Endothelial cell of umbilical vein (primary cell): ENCODE results near the gene CLDN5. TPM values are rescaled to one million over a fixed set of nuclear protein-coding genes. Genes with fewer than 3 reads are reported as not detected.
"Not testable (repeated sequence)": the region's sequence is repeated elsewhere in the genome, so short reads cannot be mapped to it uniquely, and the experiment has no call there.

Experiments
- BruUV-seq: library from RNA; stranded (reverse); fragments of 400-500 nt; replicated peaks from 2 replicates; lab custom pipeline; 2021; lab: Mats Ljungman, UMichigan
- CTCF ChIA-PET: fragments of 300-600, 350-600 bp; sonication (Branson Sonifier 250); formaldehyde crosslinking; loops from one replicate; lab custom pipeline; 2021; ENCODE audit warnings: antibody characterized with exemption, inconsistent platforms; lab: Charles Lee
- POLR2A ChIA-PET: fragments of 300-600, 350-600 bp; sonication (Branson Sonifier 250); formaldehyde crosslinking; loops from one replicate; lab custom pipeline; 2021; ENCODE audit warnings: antibody characterized with exemption, inconsistent platforms; lab: Charles Lee
- DNase-seq: peaks from one replicate; pipeline ENCODE4 v3.0.0-alpha.2; 2011; ENCODE audit warnings: low read depth, low spot score
- FAIRE-seq: peaks from 2 replicates; lab custom pipeline; 2011; peaks lifted over from hg19 to GRCh38; lab: Jason Lieb, UNC
- H2AFZ ChIP-seq: 2 replicates; pipeline ENCODE4 v1.6.0; 2012; ENCODE audit warnings: low read depth, low read length, control low read depth, inconsistent platforms
- H3K27ac ChIP-seq: 2 replicates; pipeline ENCODE4 v1.5.1; 2011; ENCODE audit warnings: low read depth, mild to moderate bottlenecking, control low read depth, low read length, moderate library complexity; ENCODE audit not compliant: insufficient read depth
- H3K27me3 ChIP-seq, 2 experiments: 2 replicates each; pipeline versions ENCODE4 v1.6.0 to v1.6.1; 2011; ENCODE audit warnings: low read length in 2 of 2, mixed read lengths in 1 of 2; ENCODE audit not compliant: control insufficient read depth in 2 of 2, insufficient read depth in 2 of 2
- H3K36me3 ChIP-seq, 2 experiments: 2 replicates in 1 of 2; 3 replicates in 1 of 2; pipeline ENCODE4 v1.5.1; 2011; ENCODE audit warnings: low read length in 2 of 2, mild to moderate bottlenecking in 1 of 2, moderate library complexity in 1 of 2; ENCODE audit not compliant: control insufficient read depth in 2 of 2, insufficient read depth in 2 of 2; ENCODE audit errors: extremely low read depth in 1 of 2
- H3K4me1 ChIP-seq: 3 replicates; pipeline ENCODE4 v1.5.1; 2011; ENCODE audit warnings: mild to moderate bottlenecking, low read length; ENCODE audit not compliant: control insufficient read depth, insufficient read depth; ENCODE audit errors: extremely low read depth
- H3K4me2 ChIP-seq: 2 replicates; pipeline ENCODE4 v1.6.1; 2011; ENCODE audit warnings: low read length, control low read depth, mixed read lengths; ENCODE audit not compliant: insufficient read depth
- H3K4me3 ChIP-seq, 3 experiments: fragments of 200-600 bp in 1 of 3; sonication (generic), shearing (Covaris generic) in 1 of 3; replicated peaks in 1 of 3; 2 replicates each; pipeline ENCODE4 v1.5.1; 2011 to 2016; ENCODE audit warnings: control low read depth in 3 of 3, low read length in 3 of 3, mild to moderate bottlenecking in 2 of 3, inconsistent platforms in 1 of 3, low read depth in 1 of 3, moderate library complexity in 1 of 3; ENCODE audit not compliant: insufficient read depth in 1 of 3
- H3K79me2 ChIP-seq: 2 replicates; pipeline ENCODE4 v1.6.0; 2012; ENCODE audit warnings: low read length, inconsistent platforms; ENCODE audit not compliant: control insufficient read depth, insufficient read depth
- H3K9ac ChIP-seq: replicated peaks from 2 replicates; pipeline ENCODE3; 2011; ENCODE audit warnings: low read length, control low read depth; ENCODE audit not compliant: insufficient read depth; ENCODE audit errors: extremely low read depth
- H3K9me1 ChIP-seq: replicated peaks from 3 replicates; pipeline ENCODE4 v1.6.0; 2011; ENCODE audit warnings: mild to moderate bottlenecking, low read length; ENCODE audit not compliant: control insufficient read depth, insufficient read depth; ENCODE audit errors: extremely low read depth
- H3K9me3 ChIP-seq: replicated peaks from 2 replicates; pipeline ENCODE4 v1.5.1; 2012; ENCODE audit warnings: low read length, inconsistent platforms; ENCODE audit not compliant: control insufficient read depth, insufficient read depth
- H4K20me1 ChIP-seq: replicated peaks from 2 replicates; pipeline ENCODE3; 2011; ENCODE audit warnings: mild to moderate bottlenecking, low read length; ENCODE audit not compliant: control insufficient read depth, insufficient read depth; ENCODE audit errors: extremely low read depth
- EZH2 ChIP-seq: IDR thresholded peaks from 2 replicates; pipeline ENCODE4 v1.6.1; 2012; ENCODE audit warnings: borderline replicate concordance, low read depth, mild to moderate bottlenecking, moderate library complexity, low read length, inconsistent platforms; ENCODE audit not compliant: severe bottlenecking
- FOS ChIP-seq: IDR thresholded peaks from 2 replicates; pipeline ENCODE4 v1.6.1; 2011; ENCODE audit warnings: mild to moderate bottlenecking, low read length, moderate library complexity, borderline replicate concordance; ENCODE audit not compliant: insufficient read depth
- GATA2 ChIP-seq: IDR thresholded peaks from 2 replicates; pipeline ENCODE4 v1.7.0; 2011; ENCODE audit warnings: low read depth, mild to moderate bottlenecking, moderate library complexity, mixed read lengths, low read length; ENCODE audit not compliant: insufficient read length, insufficient read depth
- JUN ChIP-seq: IDR thresholded peaks from 2 replicates; pipeline ENCODE4 v1.6.1; 2011; ENCODE audit warnings: borderline replicate concordance, low read depth; ENCODE audit not compliant: insufficient read length, insufficient read depth
- MAX ChIP-seq: IDR thresholded peaks from 2 replicates; pipeline ENCODE4 v1.6.1; 2011; ENCODE audit not compliant: insufficient read depth, insufficient read length
- MYC ChIP-seq: IDR thresholded peaks from one replicate; pipeline ENCODE4 v1.6.1; 2011; ENCODE audit warnings: mild to moderate bottlenecking, low read depth, low read length
- POLR2A ChIP-seq: IDR thresholded peaks from 2 replicates; pipeline ENCODE4 v1.6.1; 2012; ENCODE audit warnings: low read depth, mild to moderate bottlenecking, control low read depth, low read length
- POLR2AphosphoS5 ChIP-seq: IDR thresholded peaks from 2 replicates; pipeline ENCODE4 v1.6.1; 2012; ENCODE audit warnings: low read depth, mild to moderate bottlenecking, control low read depth, low read length, moderate library complexity; ENCODE audit not compliant: insufficient read depth
- dilution Hi-C: fragments of 300-500 bp; cut with MboI; formaldehyde crosslinking; loops from one replicate; pipeline ENCODE4 v1.15.0; 2019; ENCODE audit warnings: low sequenced_read_pairs; ENCODE audit not compliant: extremely low pct_ligation_motif_present
- intact Hi-C: fragments of 100-400 bp; cut with micrococcal nuclease; formaldehyde crosslinking; loops from one replicate; pipeline ENCODE4 v1.10.0; 2022
- polyA plus RNA-seq, 4 experiments: library from polyadenylated mRNA; depleted of rRNA in 3 of 4; stranded (reverse) in 3 of 4; unstranded in 1 of 4; fragments of >200 nt; gene quantifications; 2 replicates each; pipeline versions ENCODE4 v1.2.1 to v1.2.3, GENCODE V29; 2011 to 2012; ENCODE audit warnings: missing spikeins in 1 of 4
- total RNA-seq: library from RNA; stranded (reverse); gene quantifications from 2 replicates; pipeline ENCODE4 v1.2.3, GENCODE V29; 2021
- TF ChIP-seq, protein P1 (sequence below), 2 donors: IDR thresholded peaks; 1 replicate in 1 of 2; 2 replicates in 1 of 2; pipeline ENCODE4 v1.5.1; 2011; ENCODE audit warnings: low read length in 2 of 2, mild to moderate bottlenecking in 2 of 2, moderate library complexity in 2 of 2, control low read depth in 1 of 2, inconsistent platforms in 1 of 2, low read depth in 1 of 2; ENCODE audit not compliant: insufficient read depth in 1 of 2; ENCODE audit errors: extremely low read depth in 1 of 2

Gene CLDN5
- total and polyA plus RNA-seq, 2 donors (not counting 3 experiments of a cell fraction or from before 2014, with no cell fraction given): 198 to 252 TPM

- TF ChIP-seq MAX: no peak
- no peak for TF ChIP-seq EZH2
- no peak for TF ChIP-seq GATA2
- TF ChIP-seq POLR2A: no peak
- TF ChIP-seq POLR2AphosphoS5: no peak
- TF ChIP-seq, protein P1, sequence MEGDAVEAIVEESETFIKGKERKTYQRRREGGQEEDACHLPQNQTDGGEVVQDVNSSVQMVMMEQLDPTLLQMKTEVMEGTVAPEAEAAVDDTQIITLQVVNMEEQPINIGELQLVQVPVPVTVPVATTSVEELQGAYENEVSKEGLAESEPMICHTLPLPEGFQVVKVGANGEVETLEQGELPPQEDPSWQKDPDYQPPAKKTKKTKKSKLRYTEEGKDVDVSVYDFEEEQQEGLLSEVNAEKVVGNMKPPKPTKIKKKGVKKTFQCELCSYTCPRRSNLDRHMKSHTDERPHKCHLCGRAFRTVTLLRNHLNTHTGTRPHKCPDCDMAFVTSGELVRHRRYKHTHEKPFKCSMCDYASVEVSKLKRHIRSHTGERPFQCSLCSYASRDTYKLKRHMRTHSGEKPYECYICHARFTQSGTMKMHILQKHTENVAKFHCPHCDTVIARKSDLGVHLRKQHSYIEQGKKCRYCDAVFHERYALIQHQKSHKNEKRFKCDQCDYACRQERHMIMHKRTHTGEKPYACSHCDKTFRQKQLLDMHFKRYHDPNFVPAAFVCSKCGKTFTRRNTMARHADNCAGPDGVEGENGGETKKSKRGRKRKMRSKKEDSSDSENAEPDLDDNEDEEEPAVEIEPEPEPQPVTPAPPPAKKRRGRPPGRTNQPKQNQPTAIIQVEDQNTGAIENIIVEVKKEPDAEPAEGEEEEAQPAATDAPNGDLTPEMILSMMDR (IDR thresholded peaks at IDR 0.05; ENCODE audit: extremely low read depth in 1 of 2, insufficient read depth in 1 of 2, low read depth in 1 of 2, low read length in 2 of 2): no peak
- TF ChIP-seq MYC: no peak
- TF ChIP-seq JUN: no peak
- no peak for TF ChIP-seq FOS
- H2AFZ ChIP-seq: no peak overlapping the region
- H3K27ac ChIP-seq: peak overlapping the region; percentile 20
- dilution Hi-C loops: no loop called here
- no TSS peak for BruUV-seq
- H3K79me2 ChIP-seq: no peaks in the 10 kb centered on the region
- H3K36me3 ChIP-seq: no peaks in the 10 kb centered on the region
- intact Hi-C loops: loop anchor here (1.0 kb wide), 1 partner anchor 8 kb away; no protein-coding TSS in a partner anchor
- no peaks in the 10 kb centered on the region for H3K9me1 ChIP-seq
- no peak overlapping the region for H3K4me2 ChIP-seq
- H3K9ac ChIP-seq: no peak overlapping the region
- ChIA-PET CTCF (interaction anchor here (0.8 to 1.7 kb wide), 7 partner anchors 9 to 97 kb away, joined by 3 to 9 read pairs (median 4); partner anchors contain the start of gene CLDN5), POLR2A (interaction anchor here (1.1 kb wide), 1 partner anchor 9 kb away, joined by 6 read pairs; the partner anchor contains the start of gene CLDN5)
- H4K20me1 ChIP-seq: no peaks in the 10 kb centered on the region
- H3K4me1 ChIP-seq: peaks cover 29% of the 10 kb centered on the region
- no peak overlapping the region for H3K4me3 ChIP-seq
- DNase-seq (no peak), FAIRE-seq (no peak)
- H3K27me3 ChIP-seq: no peaks in the 10 kb centered on the region
- no peaks in the 10 kb centered on the region for H3K9me3 ChIP-seq
Observed at GRCh38 chr22:19533049-19533626, 8.9 kb upstream of the CLDN5 start.

- CTCF ChIA-PET: interaction anchor here (0.7 kb wide), 1 partner anchor 81 kb away, joined by 5 read pairs; no protein-coding TSS in a partner anchor
- FAIRE-seq, H3K9ac ChIP-seq, H3K9me1 ChIP-seq, H2AFZ ChIP-seq, dilution Hi-C loops, H3K4me2 ChIP-seq, H3K9me3 ChIP-seq, H3K27ac ChIP-seq, BruUV-seq, intact Hi-C loops, H3K36me3 ChIP-seq, DNase-seq, H3K4me3 ChIP-seq, H4K20me1 ChIP-seq, H3K27me3 ChIP-seq, H3K79me2 ChIP-seq: not testable (repeated sequence)
- H3K4me1 ChIP-seq: peaks cover 39% of the 10 kb centered on the region
- POLR2A ChIA-PET: interaction anchor here (0.7 kb wide), 1 partner anchor 34 kb away, joined by 4 read pairs; no protein-coding TSS in a partner anchor
Observed at GRCh38 chr22:19531327-19531726, 7.1 kb upstream of the CLDN5 start.
